Keratinocyte (primary cell): Measurements from ENCODE around the gene BBS10. TPM values are rescaled to one million over a fixed set of nuclear protein-coding genes. Genes with fewer than 3 reads are reported as not detected.

Experiments
- DNase-seq: peaks from one replicate; pipeline ENCODE4 v3.0.0-alpha.2; 2011; ENCODE audit warnings: low read depth, missing footprints, low spot score
- FAIRE-seq: peaks from 2 replicates; lab custom pipeline; 2011; peaks lifted over from hg19 to GRCh38; lab: Jason Lieb, UNC
- H2AFZ ChIP-seq: 2 replicates; pipeline ENCODE4 v1.6.0; 2012; ENCODE audit warnings: low read length, control low read depth, inconsistent platforms; ENCODE audit not compliant: control insufficient read depth
- H3K27ac ChIP-seq: 2 replicates; pipeline ENCODE4 v1.5.1; 2011; ENCODE audit warnings: low read length; ENCODE audit not compliant: control insufficient read depth, insufficient read depth
- H3K27me3 ChIP-seq: 3 replicates; pipeline ENCODE4 v1.6.0; 2011; ENCODE audit warnings: low read length; ENCODE audit not compliant: control insufficient read depth, insufficient read depth; ENCODE audit errors: extremely low read depth
- H3K36me3 ChIP-seq, 2 experiments: 2 replicates in 1 of 2; 3 replicates in 1 of 2; pipeline ENCODE4 v1.5.1; 2011; ENCODE audit warnings: low read length in 2 of 2, mild to moderate bottlenecking in 1 of 2; ENCODE audit not compliant: control insufficient read depth in 2 of 2, insufficient read depth in 2 of 2; ENCODE audit errors: extremely low read depth in 1 of 2
- H3K4me1 ChIP-seq: 3 replicates; pipeline ENCODE4 v1.5.1; 2011; ENCODE audit warnings: low read length; ENCODE audit not compliant: control insufficient read depth, insufficient read depth; ENCODE audit errors: extremely low read depth
- H3K4me2 ChIP-seq: 3 replicates; pipeline ENCODE4 v1.6.0; 2011; ENCODE audit warnings: low read depth, low read length; ENCODE audit not compliant: control insufficient read depth, insufficient read depth; ENCODE audit errors: extremely low read depth
- H3K4me3 ChIP-seq, 3 experiments: fragments of 200-600 bp in 1 of 3; sonication (generic) in 1 of 3; 2 replicates in 2 of 3; 3 replicates in 1 of 3; pipeline ENCODE4 v1.5.1; 2011 to 2016; ENCODE audit warnings: low read length in 3 of 3, mild to moderate bottlenecking in 3 of 3, control low read depth in 2 of 3, inconsistent platforms in 1 of 3, low read depth in 1 of 3, mixed read lengths in 1 of 3, mixed run types in 1 of 3, moderate library complexity in 1 of 3; ENCODE audit not compliant: control insufficient read depth in 2 of 3, insufficient read depth in 2 of 3; ENCODE audit errors: extremely low read depth in 1 of 3
- H3K79me2 ChIP-seq: 2 replicates; pipeline ENCODE4 v1.6.0; 2012; ENCODE audit warnings: low read length; ENCODE audit not compliant: control insufficient read depth, insufficient read depth
- H3K9ac ChIP-seq: 3 replicates; pipeline ENCODE4 v1.6.0; 2011; ENCODE audit warnings: low read length; ENCODE audit not compliant: control insufficient read depth, insufficient read depth; ENCODE audit errors: extremely low read depth
- H3K9me1 ChIP-seq: 3 replicates; pipeline ENCODE4 v1.6.0; 2011; ENCODE audit warnings: low read length; ENCODE audit not compliant: control insufficient read depth, insufficient read depth; ENCODE audit errors: extremely low read depth
- H3K9me3 ChIP-seq: 2 replicates; pipeline ENCODE4 v1.5.1; 2012; ENCODE audit warnings: low read depth, low read length; ENCODE audit not compliant: control insufficient read depth
- H4K20me1 ChIP-seq: 3 replicates; pipeline ENCODE4 v1.6.0; 2011; ENCODE audit warnings: low read length; ENCODE audit not compliant: control insufficient read depth, insufficient read depth; ENCODE audit errors: extremely low read depth
- EZH2 ChIP-seq: IDR thresholded peaks from one replicate; pipeline ENCODE4 v1.6.1; 2012; ENCODE audit warnings: inconsistent platforms, mild to moderate bottlenecking, low read length, moderate library complexity
- dilution Hi-C: fragments of 300-500 bp; cut with MboI; formaldehyde crosslinking; loops from one replicate; pipeline ENCODE4 v1.7.0; 2020; ENCODE audit warnings: low sequenced_read_pairs; ENCODE audit not compliant: extremely low pct_ligation_motif_present
- polyA plus RNA-seq, 5 experiments: library from polyadenylated mRNA; depleted of rRNA in 3 of 5; stranded (reverse) in 3 of 5; stranded (forward) in 1 of 5; unstranded in 1 of 5; fragments of >200 nt; gene quantifications; 1 replicate in 1 of 5; 2 replicates in 3 of 5; 3 replicates in 1 of 5; pipeline versions ENCODE4 v1.2.1 to v1.2.3, GENCODE V29; 2011 to 2012; ENCODE audit warnings: missing spikeins in 2 of 5, low read depth in 1 of 5, low replicate concordance in 1 of 5
- TF ChIP-seq, protein P1 (sequence below), 3 experiments: IDR thresholded peaks in 1 of 3; conservative IDR thresholded peaks in 1 of 3; optimal IDR thresholded peaks in 1 of 3; 2 replicates in 2 of 3; 3 replicates in 1 of 3; pipeline versions ENCODE3 to v1.5.1; 2011; ENCODE audit warnings: low read length in 3 of 3, mild to moderate bottlenecking in 3 of 3, moderate library complexity in 2 of 3, control low read depth in 1 of 3, inconsistent platforms in 1 of 3; ENCODE audit not compliant: insufficient read depth in 2 of 3; ENCODE audit errors: extremely low read depth in 1 of 3

BBS10 gene
- polyA plus RNA-seq, 1 donor (not counting 4 experiments of a cell fraction or from before 2014, with no cell fraction given): 11.5 TPM

GRCh38 chr12:76340680-76341435 is 7.4 kb downstream of the BBS10 start:
- TF ChIP-seq EZH2: no peak
- TF ChIP-seq, protein P1, sequence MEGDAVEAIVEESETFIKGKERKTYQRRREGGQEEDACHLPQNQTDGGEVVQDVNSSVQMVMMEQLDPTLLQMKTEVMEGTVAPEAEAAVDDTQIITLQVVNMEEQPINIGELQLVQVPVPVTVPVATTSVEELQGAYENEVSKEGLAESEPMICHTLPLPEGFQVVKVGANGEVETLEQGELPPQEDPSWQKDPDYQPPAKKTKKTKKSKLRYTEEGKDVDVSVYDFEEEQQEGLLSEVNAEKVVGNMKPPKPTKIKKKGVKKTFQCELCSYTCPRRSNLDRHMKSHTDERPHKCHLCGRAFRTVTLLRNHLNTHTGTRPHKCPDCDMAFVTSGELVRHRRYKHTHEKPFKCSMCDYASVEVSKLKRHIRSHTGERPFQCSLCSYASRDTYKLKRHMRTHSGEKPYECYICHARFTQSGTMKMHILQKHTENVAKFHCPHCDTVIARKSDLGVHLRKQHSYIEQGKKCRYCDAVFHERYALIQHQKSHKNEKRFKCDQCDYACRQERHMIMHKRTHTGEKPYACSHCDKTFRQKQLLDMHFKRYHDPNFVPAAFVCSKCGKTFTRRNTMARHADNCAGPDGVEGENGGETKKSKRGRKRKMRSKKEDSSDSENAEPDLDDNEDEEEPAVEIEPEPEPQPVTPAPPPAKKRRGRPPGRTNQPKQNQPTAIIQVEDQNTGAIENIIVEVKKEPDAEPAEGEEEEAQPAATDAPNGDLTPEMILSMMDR (optimal IDR thresholded peaks at IDR 0.05 in 1 of 3, IDR thresholded peaks at IDR 0.05 in 1 of 3, conservative IDR thresholded peaks at IDR 0.05 in 1 of 3; ENCODE audit: extremely low read depth in 1 of 3, insufficient read depth in 2 of 3, low read length in 3 of 3): no peak
- FAIRE-seq: peak; percentile 81
- Histone ChIP-seq H3K79me2 (peaks cover 6% of the 10 kb centered on the region), H3K9me3 (no peaks in the 10 kb centered on the region), H3K36me3 (no peaks in the 10 kb centered on the region), H3K27ac (peak overlapping the region; percentile 22), H2AFZ (peak overlapping the region; percentile 27), H3K9me1 (no peaks in the 10 kb centered on the region), H3K4me1 (peaks cover 20% of the 10 kb centered on the region), H4K20me1 (no peaks in the 10 kb centered on the region), H3K27me3 (no peaks in the 10 kb centered on the region), H3K4me2 (peak overlapping the region; percentile 7), H3K4me3 (no peak overlapping the region), H3K9ac (no peak overlapping the region)
- dilution Hi-C loops: no loop called here
- DNase-seq: no peak

DNA sequence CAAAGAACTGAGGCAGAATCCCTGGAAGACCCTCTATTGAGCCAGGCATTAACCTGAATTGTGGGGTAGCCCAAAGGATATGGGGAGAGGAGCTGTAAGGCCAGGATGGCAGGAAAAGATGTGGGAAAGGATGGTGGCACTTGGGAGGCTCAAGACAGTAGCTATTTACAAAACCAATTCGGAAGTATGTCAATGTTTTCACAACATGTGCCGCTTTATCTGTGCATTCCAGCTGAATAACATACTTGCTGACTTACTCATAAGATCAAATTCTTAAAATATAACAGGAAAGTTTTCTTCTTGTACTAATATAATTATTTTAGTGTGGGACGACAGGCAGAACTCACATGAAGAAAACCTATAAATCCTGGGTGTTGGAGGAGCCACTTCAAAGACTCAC is 10.6 kb downstream of the BBS10 start:
- Histone ChIP-seq H3K9me3 (no peaks in the 10 kb centered on the region), H2AFZ (no peak overlapping the region), H3K79me2 (no peaks in the 10 kb centered on the region), H3K27me3 (no peaks in the 10 kb centered on the region), H3K4me2 (peak overlapping the region; percentile 4), H3K9me1 (no peaks in the 10 kb centered on the region), H3K4me3 (no peak overlapping the region), H3K9ac (no peak overlapping the region), H3K4me1 (peaks cover 19% of the 10 kb centered on the region), H3K36me3 (no peaks in the 10 kb centered on the region), H3K27ac (no peak overlapping the region), H4K20me1 (no peaks in the 10 kb centered on the region)
- dilution Hi-C loops: no loop called here
- no peak for FAIRE-seq
- DNase-seq: no peak
- TF ChIP-seq, protein P1 (optimal IDR thresholded peaks at IDR 0.05 in 1 of 3, IDR thresholded peaks at IDR 0.05 in 1 of 3, conservative IDR thresholded peaks at IDR 0.05 in 1 of 3; ENCODE audit: extremely low read depth in 1 of 3, insufficient read depth in 2 of 3, low read length in 3 of 3): no peak
- no peak for TF ChIP-seq EZH2
